ENCODE data around the gene CDC34.
A peak's percentile ranks its signal among the peaks of the same experiment; 100 is the strongest.

CDC34 gene, protein sequence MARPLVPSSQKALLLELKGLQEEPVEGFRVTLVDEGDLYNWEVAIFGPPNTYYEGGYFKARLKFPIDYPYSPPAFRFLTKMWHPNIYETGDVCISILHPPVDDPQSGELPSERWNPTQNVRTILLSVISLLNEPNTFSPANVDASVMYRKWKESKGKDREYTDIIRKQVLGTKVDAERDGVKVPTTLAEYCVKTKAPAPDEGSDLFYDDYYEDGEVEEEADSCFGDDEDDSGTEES

DNA sequence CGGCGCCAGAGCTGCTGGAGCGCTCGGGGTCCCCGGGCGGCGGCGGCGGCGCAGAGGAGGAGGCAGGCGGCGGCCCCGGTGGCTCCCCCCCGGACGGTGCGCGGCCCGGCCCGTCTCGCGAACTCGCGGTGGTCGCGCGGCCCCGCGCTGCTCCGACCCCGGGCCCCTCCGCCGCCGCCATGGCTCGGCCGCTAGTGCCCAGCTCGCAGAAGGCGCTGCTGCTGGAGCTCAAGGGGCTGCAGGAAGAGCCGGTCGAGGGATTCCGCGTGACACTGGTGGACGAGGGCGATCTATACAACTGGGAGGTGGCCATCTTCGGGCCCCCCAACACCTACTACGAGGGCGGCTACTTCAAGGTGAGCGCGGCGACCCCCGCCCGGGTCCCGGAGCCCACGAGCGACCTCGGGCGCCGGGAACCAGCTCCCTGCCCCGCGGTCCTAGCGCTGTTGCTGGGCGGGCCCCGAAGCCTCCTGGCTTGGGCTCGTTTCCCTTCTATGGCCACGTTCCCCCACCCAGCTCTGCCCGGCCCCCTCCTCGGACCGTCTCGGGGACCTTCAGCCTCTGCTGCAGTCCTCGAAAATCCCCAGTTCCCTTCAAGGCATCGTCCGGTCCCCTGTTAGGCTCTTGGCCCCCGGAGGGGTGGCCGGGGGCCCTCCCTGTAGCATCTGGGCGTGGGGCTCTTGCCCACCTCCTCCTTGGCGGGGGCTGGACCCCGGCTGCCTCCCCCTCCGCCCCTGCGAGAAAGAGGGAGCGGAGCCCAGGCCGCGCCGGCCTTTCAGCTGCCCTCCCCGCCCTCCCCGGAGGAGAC is at the start of gene CDC34:
CDC34 (plus strand) TSS at position 8 of the 808 bp plus-strand sequence; CDS start at position 180, 172 bp downstream.
- TF ChIP-seq ZFX (IDR thresholded peaks at IDR 0.05) (peak; percentile 35), CTCF (conservative IDR thresholded peaks at IDR 0.05) (no peak)
- peak within 1 kb of the TSS; percentile 84 for H3K27ac ChIP-seq

GRCh38 chr19:482186-483041 is 49.1 kb upstream of the CDC34 start:
- TF ChIP-seq CTCF (conservative IDR thresholded peaks at IDR 0.05) (no peak; the same call in 1 of the 2 replicates), ZFX (IDR thresholded peaks at IDR 0.05) (no peak)
- H3K27ac ChIP-seq = no peak overlapping the region

- H3K27ac ChIP-seq = no peak overlapping the region
- TF ChIP-seq CTCF (conservative IDR thresholded peaks at IDR 0.05) (no peak), ZFX (IDR thresholded peaks at IDR 0.05) (no peak)
Observed at GRCh38 chr19:483332-484072, 48.1 kb upstream of the CDC34 start.

- TF ChIP-seq ZFX (IDR thresholded peaks at IDR 0.05) = no peak
- no peak for TF ChIP-seq CTCF (conservative IDR thresholded peaks at IDR 0.05)
- H3K27ac ChIP-seq = no peak overlapping the region
Observed at GRCh38 chr19:484494-484893, 47.1 kb upstream of the CDC34 start.

- TF ChIP-seq CTCF (conservative IDR thresholded peaks at IDR 0.05) (no peak), ZFX (IDR thresholded peaks at IDR 0.05) (no peak)
- no peak overlapping the region for H3K27ac ChIP-seq
Observed at GRCh38 chr19:485077-485476, 46.5 kb upstream of the CDC34 start.

- no peak for TF ChIP-seq ZFX (IDR thresholded peaks at IDR 0.05)
- no peak for TF ChIP-seq CTCF (conservative IDR thresholded peaks at IDR 0.05)
- peak overlapping the region; percentile 21; the same call in 1 of the 2 replicates for H3K27ac ChIP-seq
Observed at GRCh38 chr19:485583-486236, 45.9 kb upstream of the CDC34 start.
